Natural killer cell treated with Interleukin-12 subunit alpha and Interleukin-12 subunit beta and Interleukin-15 and Interleukin-18, amount 100 ng/mL, for 72 hours (primary cell): Measurements from ENCODE around the gene SEC16A. TPM values are rescaled to one million over a fixed set of nuclear protein-coding genes. Genes with fewer than 3 reads are reported as not detected.
"Not testable (repeated sequence)": the region's sequence is repeated elsewhere in the genome, so short reads cannot be mapped to it uniquely, and the experiment has no call there.

ENCODE experiments used
- ATAC-seq, 2 donors: fragments of 150-1000 bp; cut with Tn5 transposase in 1 of 2; sonication (Bioruptor Pico), chemical (Tn5 transposase) in 1 of 2; 2 replicates each; pipeline ENCODE4 v1.10.0; 2021
- DNase-seq: peaks from one replicate; pipeline ENCODE4 v3.0.0; 2022; ENCODE audit warnings: low spot score
- H3K27ac Mint-ChIP-seq, 2 donors: 1 replicate in 1 of 2; 2 replicates in 1 of 2; pipeline ENCODE4 v1.8.0; 2022; ENCODE audit warnings: mixed read lengths in 2 of 2, mild to moderate bottlenecking in 1 of 2, moderate library complexity in 1 of 2
- H3K27me3 Mint-ChIP-seq, 2 donors: 1 replicate in 1 of 2; 2 replicates in 1 of 2; pipeline ENCODE4 v1.8.0; 2022; ENCODE audit warnings: mixed read lengths in 2 of 2
- H3K36me3 Mint-ChIP-seq: one replicate; pipeline ENCODE4 v1.8.0; 2022; ENCODE audit warnings: mixed read lengths
- H3K4me1 Mint-ChIP-seq, 2 donors: 1 replicate in 1 of 2; 2 replicates in 1 of 2; pipeline ENCODE4 v1.8.0; 2022; ENCODE audit warnings: low read depth in 2 of 2, mixed read lengths in 2 of 2, mild to moderate bottlenecking in 1 of 2
- H3K4me3 Mint-ChIP-seq: one replicate; pipeline ENCODE4 v1.8.0; 2022; ENCODE audit warnings: mixed read lengths
- H3K9me3 Mint-ChIP-seq: 2 replicates; pipeline ENCODE4 v1.8.0; 2022; ENCODE audit warnings: mixed read lengths
- total RNA-seq, 2 donors: library from RNA; stranded (reverse); gene quantifications; one replicate each; pipeline ENCODE4 v1.2.3, GENCODE V29; 2022

The SEC16A gene
- total RNA-seq, 2 donors from 2014 or later: 104 to 121 TPM

DNA sequence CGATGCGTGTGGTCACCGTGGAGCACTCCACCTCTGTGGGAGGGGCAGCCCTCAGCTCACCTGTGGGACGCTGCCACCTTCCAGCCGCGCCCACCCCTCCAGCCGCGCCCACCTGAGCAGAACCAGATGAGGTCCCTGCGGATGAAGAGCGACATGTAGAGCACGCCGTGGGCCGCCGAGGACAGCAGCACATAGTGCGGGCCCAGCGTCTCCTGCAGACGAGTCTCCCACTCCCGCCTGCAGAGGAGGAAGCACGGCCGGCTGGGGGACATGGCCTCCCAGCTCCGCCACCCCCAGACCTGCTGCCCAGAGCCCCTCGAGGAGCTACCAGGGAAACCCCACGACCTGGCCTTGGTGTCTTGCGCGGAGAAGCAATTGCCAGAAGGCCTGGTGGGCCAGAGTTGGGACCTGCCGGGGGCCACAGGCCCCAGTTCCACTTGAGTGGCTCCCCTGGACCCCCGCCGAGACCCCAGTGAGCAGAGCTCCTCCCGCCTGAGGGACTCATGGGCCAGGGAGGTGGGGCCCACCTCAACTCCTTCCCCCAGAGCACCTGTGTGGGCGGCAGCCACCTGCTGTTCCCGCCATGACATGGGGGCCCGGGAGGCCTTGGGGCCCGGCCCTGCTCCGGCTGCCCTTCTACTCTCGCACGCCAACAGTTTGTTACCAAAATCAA is 49.7 kb downstream of the SEC16A start:
- no peak overlapping the region for H3K4me3 Mint-ChIP-seq
- DNase-seq: no peak
- no peaks in the 10 kb centered on the region for H3K27me3 Mint-ChIP-seq
- H3K4me1 Mint-ChIP-seq: peaks cover 11 to 17% of the 10 kb centered on the region in 2 donors
- no peaks in the 10 kb centered on the region for H3K9me3 Mint-ChIP-seq
- no peak overlapping the region for H3K27ac Mint-ChIP-seq
- no peaks in the 10 kb centered on the region for H3K36me3 Mint-ChIP-seq
- no peak for ATAC-seq

DNA sequence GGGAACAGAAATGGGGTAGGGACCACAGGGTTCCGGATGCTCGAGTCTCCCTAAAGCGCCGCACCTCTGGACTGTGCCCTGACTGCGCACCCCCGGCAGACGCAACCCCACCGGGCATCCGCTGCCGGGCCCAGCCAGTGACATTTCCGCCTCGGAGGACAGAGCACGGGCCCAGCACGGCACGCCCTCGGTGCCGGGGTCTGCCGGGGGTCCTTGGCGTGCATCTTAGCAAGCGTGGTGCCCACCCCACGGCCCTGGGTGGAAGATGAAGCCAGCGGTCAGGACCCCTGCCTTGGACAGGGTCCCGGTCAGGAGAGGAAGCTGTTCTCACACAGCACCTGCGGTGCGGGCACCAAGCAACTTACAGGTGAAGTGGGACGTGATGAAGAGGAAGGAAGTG is 50.2 kb downstream of the SEC16A start:
- Mint-ChIP-seq H3K36me3 (no peaks in the 10 kb centered on the region), H3K4me3 (no peak overlapping the region), H3K9me3 (no peaks in the 10 kb centered on the region), H3K27me3 (no peaks in the 10 kb centered on the region), H3K27ac (no peak overlapping the region), H3K4me1 (peaks cover 11 to 15% of the 10 kb centered on the region in 2 donors)
- ATAC-seq (no peak), DNase-seq (no peak)

DNA sequence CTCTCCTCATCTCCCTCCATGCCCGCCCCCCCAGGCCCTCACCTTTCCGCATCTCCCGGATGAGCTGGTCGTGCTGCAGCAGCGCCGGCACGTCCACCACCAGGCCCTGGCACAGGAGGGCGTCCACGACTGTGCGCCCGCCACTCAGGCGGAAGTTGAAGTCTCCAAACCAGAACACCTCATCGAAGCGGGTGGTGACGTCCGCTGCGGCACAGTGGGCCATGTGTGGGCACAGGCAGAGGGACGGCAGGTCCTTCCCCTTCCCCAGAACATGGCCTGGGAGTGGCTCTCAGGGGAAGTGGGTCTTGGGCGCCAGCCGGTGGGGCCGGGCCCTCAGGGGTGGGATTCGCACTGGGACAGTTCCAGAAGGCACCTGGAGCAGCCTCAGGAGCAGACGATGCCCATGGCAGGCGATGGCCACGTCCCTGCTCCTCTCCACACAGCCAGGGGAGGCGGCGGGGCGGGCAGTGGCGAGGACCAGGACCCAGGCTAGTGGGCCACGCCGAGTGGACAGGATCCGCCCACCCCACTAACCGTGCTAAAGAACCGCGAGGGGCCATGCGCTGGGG is 51.0 kb downstream of the SEC16A start:
- H3K4me1 Mint-ChIP-seq: peaks cover 4 to 11% of the 10 kb centered on the region in 2 donors
- H3K27me3 Mint-ChIP-seq: no peaks in the 10 kb centered on the region
- H3K9me3 Mint-ChIP-seq: no peaks in the 10 kb centered on the region
- DNase-seq (no peak), ATAC-seq (no peak)
- no peaks in the 10 kb centered on the region for H3K36me3 Mint-ChIP-seq
- H3K27ac Mint-ChIP-seq: no peak overlapping the region
- no peak overlapping the region for H3K4me3 Mint-ChIP-seq

DNA sequence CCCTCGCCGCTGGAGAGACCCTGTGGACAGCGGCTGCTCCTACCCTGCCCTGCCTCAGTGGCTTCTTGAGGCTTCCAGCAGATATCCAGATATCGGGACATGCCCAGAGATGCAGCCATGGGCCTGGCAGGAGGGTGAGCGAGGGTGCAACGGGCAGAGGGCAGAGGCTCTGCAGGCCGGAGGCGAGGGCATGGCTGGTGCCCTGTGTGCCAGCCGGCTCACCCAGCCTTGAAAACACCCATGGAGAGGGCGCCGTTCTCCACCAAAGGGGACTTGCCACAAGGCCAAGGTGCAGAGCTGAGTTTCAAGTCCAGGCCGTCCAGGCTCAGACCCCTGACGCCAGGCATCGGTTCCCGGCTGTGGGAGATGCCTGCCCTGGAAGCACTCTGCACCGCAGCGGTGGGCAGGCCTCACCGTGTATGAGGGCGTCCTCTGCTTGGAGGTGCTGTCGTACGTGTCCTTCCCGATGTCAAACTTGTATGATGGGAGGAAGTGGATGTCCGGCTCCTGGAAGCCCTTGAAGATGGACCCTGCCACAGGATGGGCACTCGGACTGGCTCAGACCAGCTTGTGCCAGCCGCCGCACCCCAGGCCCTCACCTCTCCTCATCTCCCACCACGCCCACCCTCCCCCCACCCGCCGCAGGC is 52.1 kb downstream of the SEC16A start:
- no peak for ATAC-seq

DNA sequence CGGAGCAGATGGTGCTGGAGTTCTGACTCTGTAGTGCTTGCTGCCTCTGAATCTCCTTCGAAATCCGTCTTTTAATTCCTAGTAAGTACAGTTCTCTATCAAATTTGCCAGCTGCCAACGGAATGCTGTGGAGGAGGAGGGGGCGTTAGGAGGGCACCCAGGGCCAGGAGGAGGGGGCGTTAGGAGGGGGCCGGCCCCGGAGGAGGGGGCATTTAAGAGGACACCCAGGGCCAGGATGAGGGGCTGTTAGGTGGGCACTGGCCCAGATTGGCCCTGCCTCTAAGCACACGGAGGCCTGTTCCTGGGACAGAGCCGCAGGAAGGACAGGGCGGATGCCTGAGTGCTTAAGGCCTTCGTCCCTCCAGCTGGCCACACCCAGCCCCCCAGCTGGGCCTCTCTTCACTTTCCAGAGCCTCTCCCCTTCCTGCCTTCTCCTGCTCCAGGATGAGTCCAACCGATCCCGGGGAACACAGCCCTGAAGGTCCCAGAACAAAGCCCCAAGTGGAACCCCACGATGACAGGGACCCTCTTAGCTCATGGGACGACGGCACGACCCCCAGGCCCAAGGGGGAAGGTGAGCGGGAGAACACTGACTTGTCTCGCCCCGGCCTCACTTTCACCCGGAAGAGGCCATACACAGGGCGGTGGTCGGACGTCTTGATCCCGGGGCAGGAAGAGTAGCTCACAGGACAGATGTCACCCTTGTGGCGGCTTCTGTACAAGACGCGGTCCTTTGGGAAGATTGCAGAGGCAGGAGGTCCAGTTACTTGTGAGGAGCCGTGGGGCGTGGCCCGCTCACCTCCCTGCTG is 53.0 kb downstream of the SEC16A start:
- no peak for DNase-seq

More for the DNA sequence above, 52.1 kb downstream of the SEC16A start:
- DNase-seq: no peak
- Mint-ChIP-seq H3K36me3 (no peaks in the 10 kb centered on the region), H3K27ac (no peak overlapping the region), H3K4me1 (peaks cover 0 to 3% of the 10 kb centered on the region in 2 donors), H3K27me3 (no peaks in the 10 kb centered on the region), H3K9me3 (no peaks in the 10 kb centered on the region), H3K4me3 (no peak overlapping the region)

DNA sequence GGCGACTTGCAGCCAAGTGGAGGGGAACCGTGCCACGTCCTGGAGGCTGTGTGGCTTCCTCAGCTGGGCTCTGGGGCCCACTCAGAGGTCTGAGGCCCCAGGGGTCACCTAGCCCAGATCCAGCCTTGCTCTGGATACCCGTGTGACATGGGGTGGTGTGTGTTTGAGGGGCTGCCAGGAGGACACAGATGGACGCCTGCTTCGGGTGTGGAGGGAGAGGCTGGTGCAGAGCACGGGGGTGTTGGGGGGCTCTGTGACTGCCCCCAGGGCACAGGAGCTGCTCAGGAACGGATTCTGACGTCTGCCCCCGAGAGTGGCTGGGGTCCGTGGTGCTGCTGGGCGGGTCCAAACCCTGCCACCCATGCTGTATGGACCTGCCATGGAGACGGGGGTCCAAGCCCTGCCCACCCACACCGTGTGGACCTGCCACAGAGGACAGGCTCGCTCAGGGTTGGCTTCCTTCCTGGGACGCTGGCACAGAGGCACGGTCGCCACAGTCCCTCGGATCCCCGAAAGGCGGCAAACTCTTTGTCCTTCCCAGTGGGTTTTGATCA is 53.7 kb downstream of the SEC16A start:
- no peak overlapping the region for H3K27ac Mint-ChIP-seq
- H3K4me3 Mint-ChIP-seq: no peak overlapping the region
- ATAC-seq: peak in 1 of 2 donors; percentile 18
- H3K36me3 Mint-ChIP-seq: no peaks in the 10 kb centered on the region
- DNase-seq: no peak
- no peaks in the 10 kb centered on the region for H3K27me3 Mint-ChIP-seq
- H3K9me3 Mint-ChIP-seq: no peaks in the 10 kb centered on the region
- H3K4me1 Mint-ChIP-seq: peaks cover 0 to 3% of the 10 kb centered on the region in 2 donors

More for the DNA sequence above, 53.0 kb downstream of the SEC16A start:
- Mint-ChIP-seq H3K4me3 (no peak overlapping the region), H3K4me1 (peaks cover 0 to 3% of the 10 kb centered on the region in 2 donors), H3K9me3 (no peaks in the 10 kb centered on the region), H3K27me3 (no peaks in the 10 kb centered on the region), H3K27ac (no peak overlapping the region), H3K36me3 (no peaks in the 10 kb centered on the region)
- ATAC-seq: no peak

DNA sequence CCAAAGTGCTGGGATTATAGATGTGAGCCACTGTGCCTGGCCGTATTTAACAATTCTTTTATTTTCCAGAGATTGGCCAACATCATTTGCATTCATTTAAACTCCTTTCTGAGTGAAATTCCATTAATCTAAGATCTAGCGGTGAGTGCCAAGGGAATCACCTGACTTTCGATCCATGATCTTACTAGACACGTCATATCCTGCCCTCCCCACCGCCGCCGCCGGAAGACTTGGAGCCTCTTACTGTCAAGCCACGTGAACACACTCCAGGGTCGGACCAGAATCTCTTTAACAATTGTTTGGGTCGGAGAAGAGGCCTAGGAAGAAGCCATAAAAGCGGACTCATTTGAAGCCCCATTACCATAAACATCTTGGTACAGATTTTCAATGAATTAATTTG is 56.1 kb downstream of the SEC16A start:
- H3K36me3 Mint-ChIP-seq: no peaks in the 10 kb centered on the region
- no peak for ATAC-seq
- H3K4me1 Mint-ChIP-seq: no peaks in the 10 kb centered on the region
- DNase-seq: no peak
- no peak overlapping the region for H3K27ac Mint-ChIP-seq
- H3K27me3 Mint-ChIP-seq: no peaks in the 10 kb centered on the region
- no peak overlapping the region for H3K4me3 Mint-ChIP-seq
- no peaks in the 10 kb centered on the region for H3K9me3 Mint-ChIP-seq

DNA sequence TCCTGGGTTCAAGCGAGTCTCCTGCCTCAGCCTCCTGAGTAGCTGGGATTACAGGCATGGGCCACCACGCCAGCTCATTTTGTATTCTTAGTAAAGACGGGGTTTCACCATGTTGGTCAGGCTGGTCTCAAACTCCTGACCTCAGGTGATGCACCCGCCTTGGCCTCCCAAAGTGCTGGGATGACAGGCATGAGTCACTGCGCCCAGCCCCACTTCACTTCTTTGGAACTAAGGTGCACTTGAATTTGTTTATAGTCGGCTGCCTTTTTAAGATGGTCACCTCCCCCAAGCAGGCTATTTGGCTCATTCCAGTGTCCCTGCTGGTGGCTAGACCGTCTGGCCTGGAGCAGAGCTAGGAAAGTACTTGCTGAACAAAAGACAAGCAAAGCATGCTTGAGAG is 57.5 kb downstream of the SEC16A start:
- H3K9me3 Mint-ChIP-seq, H3K4me3 Mint-ChIP-seq, H3K4me1 Mint-ChIP-seq, H3K36me3 Mint-ChIP-seq, H3K27ac Mint-ChIP-seq, DNase-seq, ATAC-seq, H3K27me3 Mint-ChIP-seq: not testable (repeated sequence)

DNA sequence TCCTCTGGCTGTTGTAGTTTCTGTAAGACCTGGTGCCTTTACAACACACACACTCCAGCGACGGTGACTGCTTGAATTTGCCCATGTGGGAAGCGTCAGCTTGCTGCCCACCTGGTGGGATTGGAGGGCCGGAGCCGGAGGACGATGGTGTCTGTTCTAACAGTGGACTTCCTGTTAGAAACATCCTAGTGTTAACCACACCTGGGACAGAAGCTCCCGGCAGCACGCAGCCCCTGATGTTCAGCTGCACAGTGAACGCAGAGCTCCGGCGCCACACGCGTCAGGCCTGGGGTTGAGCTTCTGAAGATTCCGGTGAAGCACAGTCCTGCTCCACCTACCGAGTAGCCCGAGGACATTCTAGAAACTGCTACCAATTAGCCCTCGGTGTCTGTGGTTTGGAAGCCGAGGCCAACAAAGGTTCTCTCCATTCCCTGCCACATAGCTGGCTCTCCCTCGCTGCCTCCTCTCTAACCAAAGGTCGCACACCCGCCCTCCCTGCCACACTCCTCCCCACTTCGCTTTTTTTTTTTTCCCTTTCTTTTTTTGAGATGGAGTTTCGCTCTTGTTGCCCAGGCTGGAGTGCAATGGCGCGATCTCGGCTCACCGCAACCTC is 58.0 kb downstream of the SEC16A start:
- no peak for DNase-seq
- no peak overlapping the region for H3K27ac Mint-ChIP-seq
- no peak for ATAC-seq

DNA sequence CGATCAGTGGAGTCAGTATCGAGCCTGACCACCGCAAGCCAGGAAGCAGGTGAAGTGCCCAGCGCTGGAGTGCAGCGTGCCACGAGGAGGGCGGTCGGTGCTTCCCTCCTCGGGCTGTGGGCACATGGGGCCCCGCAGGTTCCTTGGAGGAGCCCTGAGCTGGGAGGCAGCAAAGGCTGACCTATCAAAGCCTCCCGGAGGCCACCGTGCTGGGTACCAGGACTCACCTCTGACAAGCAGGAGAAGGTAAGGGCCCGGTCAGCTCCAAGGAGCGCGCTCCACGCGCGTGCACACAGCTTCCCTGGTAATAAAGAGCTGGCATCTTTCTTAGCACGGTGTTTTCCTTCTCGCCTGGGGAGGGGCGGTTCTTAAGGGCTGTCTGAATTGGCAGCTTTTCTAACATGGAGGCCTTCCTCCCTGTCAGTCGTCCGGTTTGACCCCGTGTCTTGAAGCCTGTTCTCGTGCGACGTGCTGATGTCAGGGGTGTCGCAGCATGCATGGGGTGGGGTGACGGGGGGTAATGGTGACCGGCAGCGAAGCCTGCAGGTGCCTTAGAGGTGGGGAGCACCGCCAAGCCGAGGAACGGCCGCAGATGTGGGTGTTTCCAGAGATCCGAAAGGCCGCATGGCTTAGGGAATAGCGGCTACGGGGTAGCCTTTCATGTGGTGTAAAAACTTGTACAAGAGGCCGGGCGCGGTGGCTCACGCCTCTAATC is 59.3 kb downstream of the SEC16A start:
- ATAC-seq: no peak
- Mint-ChIP-seq H3K27me3 (no peaks in the 10 kb centered on the region), H3K27ac (no peak overlapping the region)

More for the DNA sequence above, 58.0 kb downstream of the SEC16A start:
- H3K9me3 Mint-ChIP-seq: no peaks in the 10 kb centered on the region
- no peaks in the 10 kb centered on the region for H3K27me3 Mint-ChIP-seq
- no peaks in the 10 kb centered on the region for H3K36me3 Mint-ChIP-seq
- no peak overlapping the region for H3K4me3 Mint-ChIP-seq
- no peaks in the 10 kb centered on the region for H3K4me1 Mint-ChIP-seq

DNA sequence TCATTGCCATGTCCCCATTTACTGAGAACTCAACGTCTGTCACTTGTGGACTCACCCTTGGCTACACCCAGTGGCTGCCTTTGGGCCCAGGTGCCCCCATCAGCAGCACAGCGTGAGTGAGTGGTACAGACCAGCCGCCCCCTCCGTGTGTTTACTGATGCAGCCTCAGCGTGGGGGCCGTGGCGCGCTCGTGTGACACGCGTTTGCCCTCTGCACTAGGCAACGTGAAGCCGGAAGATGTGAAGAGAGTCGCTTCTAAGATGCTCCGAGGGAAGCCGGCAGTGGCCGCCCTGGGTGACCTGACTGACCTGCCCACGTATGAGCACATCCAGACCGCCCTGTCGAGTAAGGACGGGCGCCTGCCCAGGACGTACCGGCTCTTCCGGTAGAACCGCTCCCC is 60.0 kb downstream of the SEC16A start:
- H3K9me3 Mint-ChIP-seq: no peaks in the 10 kb centered on the region
- H3K4me1 Mint-ChIP-seq: no peaks in the 10 kb centered on the region
- H3K36me3 Mint-ChIP-seq: no peaks in the 10 kb centered on the region
- DNase-seq: no peak
- H3K4me3 Mint-ChIP-seq: no peak overlapping the region
- H3K27ac Mint-ChIP-seq: no peak overlapping the region
- no peaks in the 10 kb centered on the region for H3K27me3 Mint-ChIP-seq
- ATAC-seq: peak in 1 of 2 donors; percentile 34

More for the DNA sequence above, 59.3 kb downstream of the SEC16A start:
- Mint-ChIP-seq H3K36me3 (no peaks in the 10 kb centered on the region), H3K4me3 (no peak overlapping the region), H3K4me1 (no peaks in the 10 kb centered on the region), H3K9me3 (no peaks in the 10 kb centered on the region)
- DNase-seq: no peak

DNA sequence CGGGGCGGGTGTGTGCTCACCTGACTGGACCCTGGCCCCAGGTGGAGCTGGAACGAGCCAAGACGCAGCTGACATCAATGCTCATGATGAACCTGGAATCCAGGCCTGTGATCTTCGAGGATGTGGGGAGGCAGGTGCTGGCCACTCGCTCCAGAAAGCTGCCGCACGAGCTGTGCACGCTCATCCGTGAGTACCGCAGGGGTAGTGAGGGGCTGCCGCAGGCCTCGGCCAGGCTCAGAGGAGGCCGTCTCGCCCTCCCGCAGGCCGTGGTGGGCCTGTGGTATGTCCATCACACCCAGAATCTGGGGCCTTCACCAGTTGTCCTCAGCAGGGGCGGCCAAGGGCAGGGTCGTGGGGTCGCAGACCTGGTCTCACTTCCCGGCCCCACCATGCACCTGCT is 61.0 kb downstream of the SEC16A start:
- H3K4me3 Mint-ChIP-seq: no peak overlapping the region
- H3K27me3 Mint-ChIP-seq: no peaks in the 10 kb centered on the region
- no peak for ATAC-seq
- H3K9me3 Mint-ChIP-seq: no peaks in the 10 kb centered on the region
- DNase-seq: no peak
- no peaks in the 10 kb centered on the region for H3K4me1 Mint-ChIP-seq
- no peak overlapping the region for H3K27ac Mint-ChIP-seq
- H3K36me3 Mint-ChIP-seq: peaks cover 1% of the 10 kb centered on the region

DNA sequence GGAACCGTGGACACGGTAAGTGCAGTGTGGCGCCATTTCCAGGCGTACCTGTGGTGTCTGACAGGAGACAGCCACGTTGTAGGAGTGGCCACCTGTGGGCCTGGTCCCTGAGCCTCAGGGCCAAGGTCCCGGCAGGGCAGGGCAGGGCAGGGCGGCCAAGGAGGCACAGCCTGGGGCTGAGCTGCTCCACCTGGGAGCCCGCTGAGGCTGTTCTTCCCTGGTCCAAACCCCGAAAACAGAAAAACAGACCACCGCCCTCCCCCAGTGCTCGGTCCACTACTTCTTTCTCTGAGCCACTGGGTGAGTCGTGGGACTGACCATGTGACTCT is 63.8 kb downstream of the SEC16A start:
- no peaks in the 10 kb centered on the region for H3K9me3 Mint-ChIP-seq
- no peak overlapping the region for H3K27ac Mint-ChIP-seq
- DNase-seq (no peak), ATAC-seq (no peak)
- H3K27me3 Mint-ChIP-seq: no peaks in the 10 kb centered on the region
- H3K4me1 Mint-ChIP-seq: no peaks in the 10 kb centered on the region
- no peak overlapping the region for H3K4me3 Mint-ChIP-seq
- H3K36me3 Mint-ChIP-seq: peaks cover 5% of the 10 kb centered on the region
